Measurements from ENCODE around the gene DNAI4. TPM values are rescaled to one million over a fixed set of nuclear protein-coding genes. Genes with fewer than 3 reads are reported as not detected.
"Not testable (repeated sequence)": the region's sequence is repeated elsewhere in the genome, so short reads cannot be mapped to it uniquely, and the experiment has no call there.

DNAI4 gene
- total RNA-seq, 1 donor from 2014 or later: 1.4 TPM

GRCh38 chr1:66929999-66930822 lies 5.6 kb upstream of the DNAI4 start:
- peak; percentile 97 for DNase-seq (ENCODE audit: low spot score)
- ATAC-seq: peak; percentile 85

- ATAC-seq: no peak
- no peak for DNase-seq (ENCODE audit: low spot score)
Observed at GRCh38 chr1:66929691-66929998, 5.0 kb upstream of the DNAI4 start.

GRCh38 chr1:66929146-66929688 lies 4.6 kb upstream of the DNAI4 start:
- ATAC-seq (no peak), DNase-seq (ENCODE audit: low spot score) (no peak)

GRCh38 chr1:66927528-66927927 lies 2.9 kb upstream of the DNAI4 start:
- DNase-seq (ENCODE audit: low spot score) (no peak), ATAC-seq (no peak)

GRCh38 chr1:66925944-66926343 lies 1.3 kb upstream of the DNAI4 start:
- DNase-seq (ENCODE audit: low spot score): no peak
- no peak for ATAC-seq

- peak; percentile 2 for ATAC-seq
- DNase-seq (ENCODE audit: low spot score): no peak
Observed at GRCh38 chr1:66925558-66925910, 878 bp upstream of the DNAI4 start.

- no peak for ATAC-seq
- no peak for DNase-seq (ENCODE audit: low spot score)
Observed at GRCh38 chr1:66920543-66920942, 4.1 kb downstream of the DNAI4 start.

GRCh38 chr1:66919828-66920227 lies 4.8 kb downstream of the DNAI4 start:
- no peak for ATAC-seq
- DNase-seq (ENCODE audit: low spot score): no peak

- DNase-seq (ENCODE audit: low spot score): no peak
- no peak for ATAC-seq
Observed at GRCh38 chr1:66919063-66919462, 5.6 kb downstream of the DNAI4 start.

- ATAC-seq (no peak), DNase-seq (ENCODE audit: low spot score) (no peak)
Observed at GRCh38 chr1:66917476-66917875, 7.2 kb downstream of the DNAI4 start.

GRCh38 chr1:66916320-66916719 lies 8.3 kb downstream of the DNAI4 start:
- DNase-seq (ENCODE audit: low spot score) (no peak), ATAC-seq (no peak)

- ATAC-seq; DNase-seq (ENCODE audit: low spot score): not testable (repeated sequence)
Observed at GRCh38 chr1:66915203-66915602, 9.5 kb downstream of the DNAI4 start.

- no peak for DNase-seq (ENCODE audit: low spot score)
- ATAC-seq: no peak
Observed at GRCh38 chr1:66893712-66894111, 30.9 kb downstream of the DNAI4 start.

GRCh38 chr1:66890621-66891020 lies 34.0 kb downstream of the DNAI4 start:
- ATAC-seq (no peak), DNase-seq (ENCODE audit: low spot score) (no peak)

GRCh38 chr1:66889030-66889429 lies 35.6 kb downstream of the DNAI4 start:
- no peak for ATAC-seq
- no peak for DNase-seq (ENCODE audit: low spot score)

GRCh38 chr1:66876664-66877063 lies 48.0 kb downstream of the DNAI4 start:
- ATAC-seq (no peak), DNase-seq (ENCODE audit: low spot score) (no peak)

- DNase-seq (ENCODE audit: low spot score) (no peak), ATAC-seq (no peak)
Observed at GRCh38 chr1:66873111-66873510, 51.5 kb downstream of the DNAI4 start.

- DNase-seq (ENCODE audit: low spot score); ATAC-seq: not testable (repeated sequence)
Observed at GRCh38 chr1:66872024-66872423, 52.6 kb downstream of the DNAI4 start.

- ATAC-seq (no peak), DNase-seq (ENCODE audit: low spot score) (no peak)
Observed at GRCh38 chr1:66867501-66867900, 57.2 kb downstream of the DNAI4 start.

GRCh38 chr1:66860529-66860928 lies 64.1 kb downstream of the DNAI4 start:
- DNase-seq (ENCODE audit: low spot score): no peak
- peak; percentile 56 for ATAC-seq

- ATAC-seq (no peak), DNase-seq (ENCODE audit: low spot score) (no peak)
Observed at GRCh38 chr1:66853379-66853778, 71.3 kb downstream of the DNAI4 start.

GRCh38 chr1:66852870-66853269 lies 71.8 kb downstream of the DNAI4 start:
- no peak for DNase-seq (ENCODE audit: low spot score)
- no peak for ATAC-seq

- no peak for ATAC-seq
- no peak for DNase-seq (ENCODE audit: low spot score)
Observed at GRCh38 chr1:66850989-66851388, 73.7 kb downstream of the DNAI4 start.
